Pulmonary artery endothelial cell (primary cell): ENCODE measurements around the gene PCSK1. TPM values are rescaled to one million over a fixed set of nuclear protein-coding genes. Genes with fewer than 3 reads are reported as not detected.
"Not testable (repeated sequence)": the region's sequence is repeated elsewhere in the genome, so short reads cannot be mapped to it uniquely, and the experiment has no call there.

Experiments
- DNase-seq: peaks from one replicate; pipeline ENCODE4 v3.0.0-alpha.2; 2011; ENCODE audit warnings: low read depth, low spot score
- total RNA-seq: library from RNA; depleted of rRNA; stranded (reverse); fragments of >200 nt; gene quantifications from 2 replicates; pipeline ENCODE4 v1.2.3, GENCODE V29; 2014

PCSK1 gene
- total RNA-seq, 1 donor from 2014 or later = 2.2 TPM

GRCh38 chr5:96427824-96428223, 5.2 kb downstream of the PCSK1 start:
- no peak for DNase-seq

GRCh38 chr5:96426831-96427230, 6.2 kb downstream of the PCSK1 start:
- DNase-seq = no peak

- no peak for DNase-seq
Measured at GRCh38 chr5:96425443-96425842, 7.6 kb downstream of the PCSK1 start.

GRCh38 chr5:96415897-96416296, 17.2 kb downstream of the PCSK1 start:
- no peak for DNase-seq

GRCh38 chr5:96412868-96413449, 20.1 kb downstream of the PCSK1 start:
- no peak for DNase-seq

GRCh38 chr5:96410013-96410412, 23.0 kb downstream of the PCSK1 start:
- DNase-seq = no peak

- no peak for DNase-seq
Measured at GRCh38 chr5:96408841-96409538, 24.1 kb downstream of the PCSK1 start.

GRCh38 chr5:96408210-96408777, 24.8 kb downstream of the PCSK1 start:
- DNase-seq = peak; percentile 78

- DNase-seq = peak; percentile 29
Measured at GRCh38 chr5:96407436-96407835, 25.6 kb downstream of the PCSK1 start.

- DNase-seq = no peak
Measured at GRCh38 chr5:96404191-96404867, 28.7 kb downstream of the PCSK1 start.

- no peak for DNase-seq
Measured at GRCh38 chr5:96402500-96402899, 30.5 kb downstream of the PCSK1 start.

- DNase-seq = no peak
Measured at GRCh38 chr5:96396878-96397277, 36.2 kb downstream of the PCSK1 start.

- not testable (repeated sequence) for DNase-seq
Measured at GRCh38 chr5:96395295-96395694, 37.8 kb downstream of the PCSK1 start.

- DNase-seq = peak; percentile 17
Measured at GRCh38 chr5:96391921-96392320, 41.1 kb downstream of the PCSK1 start.

- no peak for DNase-seq
Measured at GRCh38 chr5:96388176-96388575, 44.9 kb downstream of the PCSK1 start.

GRCh38 chr5:96387616-96388015, 45.4 kb downstream of the PCSK1 start:
- no peak for DNase-seq

GRCh38 chr5:96385538-96385937, 47.5 kb downstream of the PCSK1 start:
- DNase-seq = no peak

- peak; percentile 41 for DNase-seq
Measured at GRCh38 chr5:96384353-96384752, 48.7 kb downstream of the PCSK1 start.

- no peak for DNase-seq
Measured at GRCh38 chr5:96381526-96381925, 51.5 kb downstream of the PCSK1 start.

- DNase-seq = no peak
Measured at GRCh38 chr5:96379896-96380295, 53.2 kb downstream of the PCSK1 start.

- no peak for DNase-seq
Measured at GRCh38 chr5:96377597-96377996, 55.5 kb downstream of the PCSK1 start.

GRCh38 chr5:96377167-96377566, 55.9 kb downstream of the PCSK1 start:
- DNase-seq = no peak
